Neural cell (in vitro differentiated cells): Measurements from ENCODE around the gene SRSF10. TPM values are rescaled to one million over a fixed set of nuclear protein-coding genes. Genes with fewer than 3 reads are reported as not detected.

Experiments
- H2AFZ ChIP-seq: fragments of 200-600, 300-800 bp; sonication (generic), shearing (Covaris generic); 2 replicates; pipeline ENCODE4 v1.6.0; 2014; ENCODE audit warnings: low read depth, mild to moderate bottlenecking, antibody characterized with exemption, low read length, moderate library complexity
- H3F3A ChIP-seq: fragments of 200-600 bp; shearing (Covaris generic); 2 replicates; pipeline ENCODE4 v1.6.1; 2016; ENCODE audit warnings: mild to moderate bottlenecking, moderate library complexity, mixed read lengths, antibody characterized with exemption, low read length; ENCODE audit not compliant: insufficient read depth, poor library complexity, severe bottlenecking
- H3K27ac ChIP-seq: fragments of 200-600, 300-800 bp; sonication (generic), shearing (Covaris generic); 2 replicates; pipeline ENCODE4 v1.5.1; 2014; ENCODE audit warnings: mild to moderate bottlenecking, low read length, moderate library complexity
- H3K27me3 ChIP-seq: fragments of 300-800, 200-600 bp; sonication (generic), shearing (Covaris generic); 2 replicates; pipeline ENCODE4 v1.6.0; 2014; ENCODE audit warnings: mild to moderate bottlenecking, low read depth, low read length, moderate library complexity; ENCODE audit not compliant: insufficient read depth
- H3K36me3 ChIP-seq: fragments of 300-800, 200-600 bp; sonication (generic), shearing (Covaris generic); 2 replicates; pipeline ENCODE4 v1.5.1; 2014; ENCODE audit warnings: mild to moderate bottlenecking, antibody characterized with exemption, low read length, moderate library complexity; ENCODE audit not compliant: insufficient read depth
- H3K4me2 ChIP-seq: fragments of 300-800, 200-600 bp; sonication (generic), shearing (Covaris generic); 2 replicates; pipeline ENCODE4 v1.6.0; 2014; ENCODE audit warnings: mild to moderate bottlenecking, low read length
- H3K4me3 ChIP-seq: fragments of 300-800, 200-600 bp; sonication (generic), shearing (Covaris generic); 2 replicates; pipeline ENCODE4 v1.5.1; 2014; ENCODE audit warnings: mild to moderate bottlenecking, low read length, moderate library complexity
- H3K79me2 ChIP-seq: fragments of 200-600 bp; shearing (Covaris generic); replicated peaks from 2 replicates; pipeline ENCODE4 v1.6.0; 2014; ENCODE audit warnings: mild to moderate bottlenecking, low read length, moderate library complexity; ENCODE audit not compliant: insufficient read depth
- H3K9ac ChIP-seq: fragments of 300-800, 200-600 bp; sonication (generic), shearing (Covaris generic); 2 replicates; pipeline ENCODE4 v1.6.1; 2016; ENCODE audit warnings: mild to moderate bottlenecking, low read length, mixed read lengths
- H3K9me2 ChIP-seq: fragments of 200-600 bp; shearing (Covaris generic); 2 replicates; pipeline ENCODE4 v1.6.1; 2016; ENCODE audit warnings: mild to moderate bottlenecking, low read length, mixed read lengths; ENCODE audit not compliant: insufficient read depth
- H3K9me3 ChIP-seq: fragments of 200-600, 300-800 bp; sonication (generic), shearing (Covaris generic); 2 replicates; pipeline ENCODE4 v1.6.1; 2016; ENCODE audit warnings: mild to moderate bottlenecking, mixed run types, low read length, moderate library complexity, mixed read lengths
- H4K20me1 ChIP-seq: fragments of 200-600 bp; shearing (Covaris generic); 2 replicates; pipeline ENCODE4 v1.6.1; 2016; ENCODE audit warnings: mild to moderate bottlenecking, mixed run types; ENCODE audit not compliant: insufficient read depth
- EP300 ChIP-seq: fragments of 450-650 bp; conservative IDR thresholded peaks from 2 replicates; pipeline ENCODE4 v1.6.1; 2014; ENCODE audit warnings: antibody characterized with exemption, mild to moderate bottlenecking, moderate library complexity; ENCODE audit not compliant: poor library complexity, severe bottlenecking
- EZH2 ChIP-seq: fragments of 200-600, 300-800 bp; shearing (Covaris generic), sonication (generic); IDR thresholded peaks from 2 replicates; pipeline ENCODE4 v1.6.1; 2014; ENCODE audit warnings: antibody characterized with exemption, low read length, borderline replicate concordance, mild to moderate bottlenecking; ENCODE audit not compliant: insufficient read depth, poor library complexity, severe bottlenecking
- MXI1 ChIP-seq: fragments of 450-650 bp; conservative IDR thresholded peaks from 2 replicates; pipeline ENCODE4 v1.6.1; 2014; ENCODE audit warnings: antibody characterized with exemption, mild to moderate bottlenecking; ENCODE audit not compliant: poor library complexity, severe bottlenecking
- POLR2AphosphoS5 ChIP-seq: IDR thresholded peaks from 2 replicates; pipeline ENCODE4 v1.6.1; 2012
- RAD21 ChIP-seq: fragments of 450-650 bp; conservative IDR thresholded peaks from 2 replicates; pipeline ENCODE4 v1.6.1; 2014; ENCODE audit warnings: antibody characterized with exemption, mild to moderate bottlenecking, moderate library complexity
- REST ChIP-seq: IDR thresholded peaks from 2 replicates; pipeline ENCODE4 v1.6.1; 2012; ENCODE audit warnings: borderline replicate concordance
- SMC3 ChIP-seq: fragments of 450-650 bp; conservative IDR thresholded peaks from 2 replicates; pipeline ENCODE4 v1.6.1; 2014; ENCODE audit warnings: antibody characterized with exemption, mild to moderate bottlenecking, moderate library complexity; ENCODE audit not compliant: poor library complexity
- TAF1 ChIP-seq: IDR thresholded peaks from 2 replicates; pipeline ENCODE4 v1.6.1; 2012; ENCODE audit warnings: low read depth
- polyA plus RNA-seq: library from polyadenylated mRNA; depleted of rRNA; stranded (reverse); fragments of >200 nt; gene quantifications from 2 replicates; pipeline ENCODE4 v1.2.3, GENCODE V29; 2014
- TF ChIP-seq, protein P1 (sequence below): fragments of 450-650 bp; IDR thresholded peaks from 2 replicates; pipeline ENCODE4 v1.5.1; 2014; ENCODE audit warnings: antibody characterized with exemption, mild to moderate bottlenecking, moderate library complexity; ENCODE audit not compliant: poor library complexity, severe bottlenecking

Gene SRSF10
- polyA plus RNA-seq, 1 donor from 2014 or later: 201 TPM

DNA sequence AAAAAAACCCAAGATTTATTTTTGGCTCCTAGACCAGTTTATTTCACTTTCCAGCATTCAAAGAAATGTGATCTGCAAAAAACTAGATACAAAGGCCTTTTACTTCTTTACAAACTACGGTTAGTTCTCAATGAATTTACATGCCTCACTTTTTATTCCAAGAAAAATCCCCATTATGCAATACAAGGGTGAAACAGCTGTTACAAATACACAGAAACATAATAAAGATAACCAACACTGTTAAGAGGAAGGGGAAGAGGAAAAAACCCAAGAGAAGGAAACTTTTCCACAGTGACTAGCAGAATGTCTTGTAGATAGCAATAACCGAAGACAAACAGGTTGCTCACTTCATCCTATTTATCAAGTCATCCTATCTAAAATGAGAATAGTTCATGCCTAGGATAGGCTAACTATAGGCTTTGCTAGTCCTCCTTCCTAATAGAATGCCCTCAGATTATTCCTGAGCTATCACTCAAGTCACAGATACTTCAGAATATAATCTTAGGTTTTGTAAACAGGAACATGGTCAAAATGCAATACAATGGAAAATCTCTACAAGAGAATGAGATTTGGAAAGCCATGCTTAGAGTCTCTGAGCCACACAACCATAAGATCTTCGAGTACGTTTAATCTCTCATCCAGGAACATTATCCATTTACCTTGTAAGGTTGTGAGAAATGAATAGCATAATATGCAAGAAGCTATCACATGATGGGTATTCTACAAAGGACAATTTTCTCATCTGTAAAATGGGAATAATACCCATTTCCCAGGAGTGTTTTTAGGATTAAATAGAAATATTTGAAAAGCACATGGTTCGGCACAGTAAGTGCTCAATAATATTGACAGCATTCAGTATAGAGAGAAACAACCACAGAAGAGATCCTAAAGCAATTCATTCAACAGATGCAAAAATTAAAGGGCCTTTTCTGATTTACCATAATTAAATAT, 15.1 kb downstream of the SRSF10 start:
- Histone ChIP-seq H3K79me2 (peaks cover 29% of the 10 kb centered on the region), H2AFZ (no peak overlapping the region), H4K20me1 (no peaks in the 10 kb centered on the region), H3K27ac (no peak overlapping the region), H3K27me3 (no peaks in the 10 kb centered on the region), H3K4me2 (no peak overlapping the region), H3K9me3 (no peaks in the 10 kb centered on the region), H3K9ac (no peak overlapping the region), H3K4me3 (no peak overlapping the region), H3K36me3 (peaks cover 20% of the 10 kb centered on the region), H3K9me2 (no peaks in the 10 kb centered on the region), H3F3A (no peaks in the 10 kb centered on the region)
- TF ChIP-seq, protein P1, sequence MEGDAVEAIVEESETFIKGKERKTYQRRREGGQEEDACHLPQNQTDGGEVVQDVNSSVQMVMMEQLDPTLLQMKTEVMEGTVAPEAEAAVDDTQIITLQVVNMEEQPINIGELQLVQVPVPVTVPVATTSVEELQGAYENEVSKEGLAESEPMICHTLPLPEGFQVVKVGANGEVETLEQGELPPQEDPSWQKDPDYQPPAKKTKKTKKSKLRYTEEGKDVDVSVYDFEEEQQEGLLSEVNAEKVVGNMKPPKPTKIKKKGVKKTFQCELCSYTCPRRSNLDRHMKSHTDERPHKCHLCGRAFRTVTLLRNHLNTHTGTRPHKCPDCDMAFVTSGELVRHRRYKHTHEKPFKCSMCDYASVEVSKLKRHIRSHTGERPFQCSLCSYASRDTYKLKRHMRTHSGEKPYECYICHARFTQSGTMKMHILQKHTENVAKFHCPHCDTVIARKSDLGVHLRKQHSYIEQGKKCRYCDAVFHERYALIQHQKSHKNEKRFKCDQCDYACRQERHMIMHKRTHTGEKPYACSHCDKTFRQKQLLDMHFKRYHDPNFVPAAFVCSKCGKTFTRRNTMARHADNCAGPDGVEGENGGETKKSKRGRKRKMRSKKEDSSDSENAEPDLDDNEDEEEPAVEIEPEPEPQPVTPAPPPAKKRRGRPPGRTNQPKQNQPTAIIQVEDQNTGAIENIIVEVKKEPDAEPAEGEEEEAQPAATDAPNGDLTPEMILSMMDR: no peak
- no peak for TF ChIP-seq RAD21
- no peak for TF ChIP-seq SMC3
- no peak for TF ChIP-seq POLR2AphosphoS5
- TF ChIP-seq EZH2: no peak
- no peak for TF ChIP-seq MXI1

DNA sequence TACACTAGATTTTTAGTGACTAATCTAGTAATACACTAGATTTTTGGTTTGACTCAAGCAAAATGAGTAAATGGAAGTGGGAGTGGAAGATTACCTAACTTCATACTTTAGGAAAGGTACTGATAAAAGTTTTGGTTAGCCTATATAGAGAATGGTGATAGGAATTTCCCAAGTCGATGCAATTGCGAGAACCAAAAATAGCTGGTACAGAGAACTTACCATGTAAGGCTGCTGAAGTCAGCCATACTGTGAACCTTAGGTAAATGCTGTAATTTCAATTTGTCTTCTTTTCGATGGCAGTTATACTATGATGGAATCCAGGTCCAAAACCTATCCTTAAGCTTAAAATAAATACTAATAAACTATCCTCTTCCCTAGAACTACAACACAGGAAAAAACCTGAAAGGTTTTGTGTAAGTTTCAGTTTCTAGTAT, 15.9 kb downstream of the SRSF10 start:
- Histone ChIP-seq H3K27ac (no peak overlapping the region), H3K4me2 (no peak overlapping the region)

More for the DNA sequence above, 15.9 kb downstream of the SRSF10 start:
- peaks cover 20% of the 10 kb centered on the region for H3K36me3 ChIP-seq
- no peak overlapping the region for H3K4me3 ChIP-seq
- TF ChIP-seq TAF1 (no peak), SMC3 (no peak), POLR2AphosphoS5 (no peak), RAD21 (no peak), MXI1 (no peak), REST (no peak), EP300 (no peak), EZH2 (no peak)
- TF ChIP-seq, protein P1: no peak
- no peaks in the 10 kb centered on the region for H3K9me2 ChIP-seq
- H3K9ac ChIP-seq: no peak overlapping the region
- H3K9me3 ChIP-seq: no peaks in the 10 kb centered on the region
- H4K20me1 ChIP-seq: no peaks in the 10 kb centered on the region
- H3K27me3 ChIP-seq: no peaks in the 10 kb centered on the region
- H2AFZ ChIP-seq: no peak overlapping the region
- H3K79me2 ChIP-seq: peaks cover 30% of the 10 kb centered on the region
- H3F3A ChIP-seq: no peaks in the 10 kb centered on the region
